Right lobe of liver (tissue), 6 donors: ENCODE measurements around the gene PCNX1. TPM values are rescaled to one million over a fixed set of nuclear protein-coding genes. Genes with fewer than 3 reads are reported as not detected.

ENCODE experiments used
- ATAC-seq, 4 donors: fragments of 200-7000 bp; cut with Tn5 transposase; one replicate each; pipeline ENCODE4 v1.9.1; 2020; ENCODE audit warnings: mild to moderate bottlenecking in 4 of 4, moderate library complexity in 4 of 4
- DNase-seq, 3 donors: peaks; one replicate each; pipeline ENCODE4 v3.0.0-alpha.2; 2020
- H3K27ac ChIP-seq, 3 donors: fragments of 200-600 bp; one replicate each; pipeline ENCODE4 v1.8.0; 2022
- H3K27me3 ChIP-seq, 2 donors: fragments of 200-600 bp; one replicate each; pipeline ENCODE4 v1.8.0; 2022
- H3K36me3 ChIP-seq, 4 donors: fragments of 200-600 bp; sonication (generic) in 1 of 4; one replicate each; pipeline versions ENCODE4 v1.5.1 to v1.8.0; 2017 to 2022; ENCODE audit warnings: control low read depth in 1 of 4
- H3K4me1 ChIP-seq, 4 donors: fragments of 200-600 bp; sonication (generic) in 1 of 4; one replicate each; pipeline versions ENCODE4 v1.5.1 to v1.8.0; 2017 to 2022; ENCODE audit warnings: control low read depth in 1 of 4
- H3K4me3 ChIP-seq, 3 donors: fragments of 200-600 bp; one replicate each; pipeline ENCODE4 v1.8.0; 2022
- H3K9me3 ChIP-seq, 4 donors: fragments of 200-600 bp; sonication (generic) in 1 of 4; one replicate each; pipeline versions ENCODE4 v1.5.1 to v1.8.0; 2017 to 2022; ENCODE audit warnings: control low read depth in 1 of 4
- POLR2A ChIP-seq: fragments of 450-650 bp; IDR thresholded peaks from one replicate; pipeline ENCODE4 v1.6.1; 2017; ENCODE audit warnings: antibody characterized with exemption, mild to moderate bottlenecking
- WGBS: methylation state at CpG from one replicate; pipeline ENCODE4 v1.1.6; 2018; ENCODE audit warnings: low coverage, low lambda C conversion rate; ENCODE audit not compliant: insufficient coverage; ENCODE audit errors: missing lambda C conversion rate; 5-methylcytosine and 5-hydroxymethylcytosine counted together
- intact Hi-C, 2 donors: fragments of 100-400 bp; cut with DNase I; formaldehyde crosslinking; loops; one replicate each; pipeline versions ENCODE4 v1.11.2 to v1.14.1; 2022
- total RNA-seq, 6 experiments: library from RNA; depleted of rRNA in 2 of 6; stranded (reverse); fragments of >200 nt in 2 of 6; fragmentation: NEBNext Ultra II Directional in 3 of 6; extraction: Animal tissue kit (Norgen Biotek cat#: 25700) in 3 of 6; gene quantifications; one replicate each; pipeline versions ENCODE4 v1.1.0 to v1.2.4, GENCODE V29; 2016 to 2023
- TF ChIP-seq, protein P1 (sequence below), 4 donors: fragments of 200-600 bp in 3 of 4; fragments of 450-650 bp in 1 of 4; IDR thresholded peaks; one replicate each; pipeline versions ENCODE4 v1.5.1 to v1.8.0; 2016 to 2022; ENCODE audit warnings: antibody characterized with exemption in 4 of 4, mild to moderate bottlenecking in 2 of 4
- donor health status: DM: no; HTN: yes; CAD: no.
- donor health status: DM: no; HTN: no; CAD: no.
- donor health status: DM: no; HTN: no; CAD: no.
- donor health status: DM: no; HTN: yes; CAD: no.
- donor health status: DM: no; HTN: yes; CAD: no.

The PCNX1 gene
- total RNA-seq, 6 experiments from 2014 or later = 25.4 to 33.2 (median 29.3) TPM

DNA sequence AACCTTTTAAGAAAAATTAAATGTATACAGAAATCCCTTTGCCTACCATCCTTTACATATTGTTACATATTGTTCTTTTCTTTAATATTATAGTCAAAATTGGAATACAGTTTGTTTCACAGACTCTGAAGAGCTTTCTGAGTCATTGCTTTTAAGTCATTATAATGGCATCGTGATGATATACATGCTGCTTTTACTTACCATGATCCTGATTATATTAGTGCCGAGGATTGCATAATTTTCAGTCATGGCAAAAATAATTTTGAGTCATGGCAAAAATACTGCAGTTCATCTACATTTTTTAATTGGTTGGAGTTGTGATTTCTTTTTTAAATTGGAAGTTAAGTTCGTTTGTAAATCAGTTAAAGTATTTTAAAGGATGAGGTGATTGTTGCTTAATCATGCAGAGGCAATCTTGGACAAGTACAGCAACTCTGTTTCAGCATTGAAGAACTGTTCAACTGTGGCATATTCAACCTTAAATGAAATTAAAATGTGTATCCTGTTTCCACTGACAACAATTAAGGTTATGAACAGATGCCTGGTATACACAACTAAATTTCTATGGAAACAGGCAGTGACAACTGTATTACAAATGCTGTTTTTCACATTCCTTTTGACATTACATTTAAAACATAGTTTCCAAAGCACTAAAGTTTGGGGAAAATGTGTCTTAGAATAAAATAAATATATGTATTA is 142.3 kb downstream of the PCNX1 start:
- Histone ChIP-seq H3K36me3 (peaks cover 0 to 4% (median 2%) of the 10 kb centered on the region in 4 donors), H3K4me1 (peaks cover 0 to 5% (median under 1%) of the 10 kb centered on the region in 4 donors), H3K9me3 (no peaks in the 10 kb centered on the region), H3K27ac (no peak overlapping the region), H3K4me3 (no peak overlapping the region), H3K27me3 (no peaks in the 10 kb centered on the region)
- WGBS = 84% methylated on average over 3 of the region's 3 CpGs
- ATAC-seq = no peak
- no peak for TF ChIP-seq POLR2A
- TF ChIP-seq, protein P1, sequence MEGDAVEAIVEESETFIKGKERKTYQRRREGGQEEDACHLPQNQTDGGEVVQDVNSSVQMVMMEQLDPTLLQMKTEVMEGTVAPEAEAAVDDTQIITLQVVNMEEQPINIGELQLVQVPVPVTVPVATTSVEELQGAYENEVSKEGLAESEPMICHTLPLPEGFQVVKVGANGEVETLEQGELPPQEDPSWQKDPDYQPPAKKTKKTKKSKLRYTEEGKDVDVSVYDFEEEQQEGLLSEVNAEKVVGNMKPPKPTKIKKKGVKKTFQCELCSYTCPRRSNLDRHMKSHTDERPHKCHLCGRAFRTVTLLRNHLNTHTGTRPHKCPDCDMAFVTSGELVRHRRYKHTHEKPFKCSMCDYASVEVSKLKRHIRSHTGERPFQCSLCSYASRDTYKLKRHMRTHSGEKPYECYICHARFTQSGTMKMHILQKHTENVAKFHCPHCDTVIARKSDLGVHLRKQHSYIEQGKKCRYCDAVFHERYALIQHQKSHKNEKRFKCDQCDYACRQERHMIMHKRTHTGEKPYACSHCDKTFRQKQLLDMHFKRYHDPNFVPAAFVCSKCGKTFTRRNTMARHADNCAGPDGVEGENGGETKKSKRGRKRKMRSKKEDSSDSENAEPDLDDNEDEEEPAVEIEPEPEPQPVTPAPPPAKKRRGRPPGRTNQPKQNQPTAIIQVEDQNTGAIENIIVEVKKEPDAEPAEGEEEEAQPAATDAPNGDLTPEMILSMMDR (IDR thresholded peaks at IDR 0.05) = no peak
- no peak for DNase-seq
- intact Hi-C loops = no loop called here

DNA sequence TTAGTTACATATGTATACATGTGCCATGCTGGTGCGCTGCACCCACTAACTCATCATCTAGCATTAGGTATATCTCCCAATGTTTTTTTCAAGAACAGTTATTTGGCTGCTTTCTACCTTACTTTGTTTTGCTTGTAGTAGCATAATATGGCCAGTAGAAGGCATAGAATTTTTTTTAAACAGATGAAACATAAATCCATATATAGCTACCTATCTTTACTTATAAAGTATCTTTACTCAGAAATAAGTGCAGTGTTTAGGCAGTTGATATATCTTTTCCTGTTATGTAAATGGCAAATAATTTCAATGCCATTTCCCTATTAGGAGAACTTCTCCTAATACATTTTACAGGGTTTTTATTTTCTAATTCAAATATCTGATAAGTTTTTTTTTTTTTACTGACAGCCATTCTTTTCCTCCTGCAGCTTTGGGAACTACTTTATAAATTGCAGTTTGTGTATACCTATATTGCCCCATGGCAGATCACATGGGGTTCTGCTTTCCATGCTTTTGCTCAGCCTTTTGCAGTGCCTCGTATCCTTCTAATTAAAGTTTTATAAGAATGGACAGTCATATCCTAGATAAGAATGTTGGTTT is 143.1 kb downstream of the PCNX1 start:
- H3K36me3 ChIP-seq = peaks cover 0 to 4% (median under 1%) of the 10 kb centered on the region in 4 donors
- 100% methylated on average over 2 of the region's 2 CpGs for WGBS
- TF ChIP-seq, protein P1 (IDR thresholded peaks at IDR 0.05) = peak; percentile 12 to 40 (median 33)
- no peak for TF ChIP-seq POLR2A

DNA sequence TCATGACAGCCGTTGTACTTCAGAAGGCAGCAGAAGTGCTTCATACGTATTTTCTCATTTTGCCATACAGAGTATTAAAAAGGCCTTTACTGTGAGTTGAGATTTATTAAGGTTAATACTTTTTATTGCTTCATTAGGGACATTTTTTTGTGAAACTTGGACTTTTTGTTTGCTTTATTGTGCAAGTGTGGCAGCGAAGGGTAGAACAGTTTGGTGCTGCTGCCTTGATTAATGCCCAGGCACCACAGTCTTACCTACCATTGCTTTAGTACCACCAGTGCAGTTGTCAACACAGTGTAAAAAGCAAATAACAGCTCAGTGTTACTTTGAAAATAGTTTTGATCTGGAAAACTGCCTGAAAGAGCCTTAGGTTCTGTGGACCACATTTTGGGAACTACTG is 147.4 kb downstream of the PCNX1 start:
- ATAC-seq (peak; percentile 80 to 91 (median 85)), DNase-seq (no peak)
- Histone ChIP-seq H3K4me1 (peaks cover 0 to 11% (median 4%) of the 10 kb centered on the region in 4 donors), H3K4me3 (no peak overlapping the region), H3K27me3 (no peaks in the 10 kb centered on the region), H3K36me3 (peaks cover 0 to 5% (median under 1%) of the 10 kb centered on the region in 4 donors), H3K9me3 (no peaks in the 10 kb centered on the region), H3K27ac (no peak overlapping the region)
- WGBS = 41% methylated on average over 3 of the region's 3 CpGs
- TF ChIP-seq, protein P1 (IDR thresholded peaks at IDR 0.05) = no peak
- TF ChIP-seq POLR2A = no peak
- intact Hi-C loops = no loop called here

More for the DNA sequence above, 143.1 kb downstream of the PCNX1 start:
- Histone ChIP-seq H3K4me1 (peaks cover 0 to 11% (median 4%) of the 10 kb centered on the region in 4 donors), H3K4me3 (no peak overlapping the region), H3K27me3 (no peaks in the 10 kb centered on the region), H3K9me3 (no peaks in the 10 kb centered on the region), H3K27ac (no peak overlapping the region)
- DNase-seq (no peak), ATAC-seq (no peak)
- intact Hi-C loops = no loop called here

DNA sequence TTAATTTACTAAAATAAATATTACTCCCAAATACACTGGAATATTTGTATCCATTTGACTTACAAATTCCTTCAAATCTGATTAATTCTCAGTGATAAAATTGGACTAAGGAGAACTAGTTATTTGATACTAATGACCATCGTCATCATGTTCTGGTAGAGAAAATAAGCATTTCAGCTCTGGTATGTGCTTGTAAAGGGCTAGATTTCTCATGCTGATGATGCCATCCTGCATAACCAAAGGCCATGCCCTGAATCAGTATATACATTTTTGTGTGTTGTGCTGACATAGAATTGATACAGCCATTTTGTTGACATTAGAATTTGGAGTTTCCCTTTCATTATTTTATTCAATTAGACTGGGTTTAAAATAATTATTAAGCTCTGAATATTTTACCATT is 148.9 kb downstream of the PCNX1 start:
- no peak overlapping the region for H3K27ac ChIP-seq
- DNase-seq (no peak), ATAC-seq (no peak)
- 86% methylated on average over 1 of the region's 1 CpG for WGBS
- intact Hi-C loops = no loop called here
- TF ChIP-seq, protein P1 (IDR thresholded peaks at IDR 0.05) = no peak
- no peak for TF ChIP-seq POLR2A
- H3K36me3 ChIP-seq = peaks cover 0 to 5% (median 2%) of the 10 kb centered on the region in 4 donors
- H3K27me3 ChIP-seq = no peaks in the 10 kb centered on the region
- H3K9me3 ChIP-seq = no peaks in the 10 kb centered on the region
- no peak overlapping the region for H3K4me3 ChIP-seq
- peaks cover 0 to 11% (median 4%) of the 10 kb centered on the region in 4 donors for H3K4me1 ChIP-seq
